Body of pancreas (tissue), 4 donors: ENCODE results near the gene GIT1. TPM values are rescaled to one million over a fixed set of nuclear protein-coding genes. Genes with fewer than 3 reads are reported as not detected.

Experiments
- ATAC-seq: fragments of 150-250 bp; one replicate; pipeline ENCODE4 v1.9.1; 2016
- DNase-seq, 4 donors: peaks; one replicate each; pipeline ENCODE4 v3.0.0-alpha.2; 2019
- H3K27ac ChIP-seq, 4 donors: fragments of 200-600 bp; sonication (generic); 1 replicate in 3 of 4; 2 replicates in 1 of 4; pipeline versions ENCODE4 v1.5.1 to v1.6.1; 2016 to 2019; ENCODE audit warnings: mild to moderate bottlenecking in 1 of 4, mixed read lengths in 1 of 4, moderate library complexity in 1 of 4
- H3K27me3 ChIP-seq, 2 donors: fragments of 200-600 bp; sonication (generic); one replicate each; pipeline ENCODE4 v1.6.0; 2016; ENCODE audit warnings: mild to moderate bottlenecking in 1 of 2
- H3K36me3 ChIP-seq, 2 donors: fragments of 200-600 bp; sonication (generic); replicated peaks in 1 of 2; 2 replicates each; pipeline ENCODE4 v1.5.1; 2016; ENCODE audit warnings: low read depth in 2 of 2; ENCODE audit not compliant: insufficient read depth in 1 of 2
- H3K4me1 ChIP-seq: fragments of 200-600 bp; sonication (generic); one replicate; pipeline ENCODE4 v1.6.0; 2016
- H3K4me3 ChIP-seq, 2 donors: fragments of 200-600 bp; sonication (generic); 1 replicate in 1 of 2; 2 replicates in 1 of 2; pipeline ENCODE4 v1.5.1; 2016 to 2019
- H3K9me3 ChIP-seq, 3 donors: fragments of 200-600 bp; sonication (generic); 1 replicate in 2 of 3; 2 replicates in 1 of 3; pipeline ENCODE4 v1.5.1; 2016
- CTCF ChIP-seq, 7 experiments: fragments of 450-650 bp in 4 of 7; fragments of 200-600 bp in 3 of 7; sonication (generic) in 3 of 7; IDR thresholded peaks; one replicate each; pipeline ENCODE4 v1.5.1; 2016 to 2019; ENCODE audit warnings: antibody characterized with exemption in 7 of 7
- POLR2A ChIP-seq, 3 donors: fragments of 450-650 bp; IDR thresholded peaks; one replicate each; pipeline ENCODE4 v1.6.1; 2016; ENCODE audit warnings: antibody characterized with exemption in 3 of 3, mild to moderate bottlenecking in 2 of 3
- WGBS, 2 donors: methylation state at CpG; one replicate each; pipeline ENCODE4 v1.1.5; 2017; 5-methylcytosine and 5-hydroxymethylcytosine counted together
- intact Hi-C: fragments of 100-400 bp; cut with DNase I; formaldehyde crosslinking; loops from one replicate; pipeline ENCODE4 v1.15.1; 2023
- total RNA-seq, 2 donors: library from RNA; depleted of rRNA; stranded (reverse); fragments of >200 nt; gene quantifications; one replicate each; pipeline ENCODE4 v1.1.0, GENCODE V29; 2016

GIT1 gene
- total RNA-seq, 2 donors from 2014 or later = 26.7 to 34.3 TPM

DNA sequence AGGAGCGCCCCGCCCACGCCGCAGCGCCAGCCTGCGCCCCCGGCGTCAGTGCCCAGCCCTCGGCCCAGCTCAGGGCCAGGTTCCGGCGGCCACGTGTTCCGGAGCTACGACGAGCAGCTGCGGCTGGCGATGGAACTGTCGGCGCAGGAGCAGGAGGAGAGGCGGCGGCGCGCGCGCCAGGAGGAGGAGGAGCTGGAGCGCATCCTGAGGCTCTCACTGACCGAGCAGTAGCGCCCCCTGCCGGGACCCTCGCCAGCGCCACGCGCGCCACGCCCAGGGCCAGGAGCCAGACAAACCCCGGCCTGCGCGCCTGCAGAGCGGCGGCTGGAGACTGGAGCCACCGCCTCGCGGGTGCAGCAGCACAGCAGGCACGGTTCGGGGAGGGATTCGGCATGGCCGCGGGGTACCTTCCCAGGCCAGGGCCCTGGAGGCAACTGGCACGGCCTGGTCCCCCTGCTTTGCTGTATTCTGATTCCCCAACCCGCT, 23.9 kb upstream of the GIT1 start:
- H3K9me3 ChIP-seq = no peaks in the 10 kb centered on the region
- TF ChIP-seq POLR2A (IDR thresholded peaks at IDR 0.05) (no peak), CTCF (IDR thresholded peaks at IDR 0.05) (peak; percentile 69 to 84 (median 77))
- H3K27me3 ChIP-seq = peaks cover 0 to 24% of the 10 kb centered on the region in 2 donors
- H3K4me1 ChIP-seq = peaks cover 56% of the 10 kb centered on the region
- intact Hi-C loops = no loop called here
- WGBS, 2 donors = 0 to 2% methylated on average over 1 to 39 of the region's 50 CpGs
- H3K36me3 ChIP-seq = no peaks in the 10 kb centered on the region
- DNase-seq (peak; percentile 87 to 92 (median 89)), ATAC-seq (peak; percentile 59)
- no peak overlapping the region for H3K4me3 ChIP-seq
- H3K27ac ChIP-seq = no peak overlapping the region

DNA sequence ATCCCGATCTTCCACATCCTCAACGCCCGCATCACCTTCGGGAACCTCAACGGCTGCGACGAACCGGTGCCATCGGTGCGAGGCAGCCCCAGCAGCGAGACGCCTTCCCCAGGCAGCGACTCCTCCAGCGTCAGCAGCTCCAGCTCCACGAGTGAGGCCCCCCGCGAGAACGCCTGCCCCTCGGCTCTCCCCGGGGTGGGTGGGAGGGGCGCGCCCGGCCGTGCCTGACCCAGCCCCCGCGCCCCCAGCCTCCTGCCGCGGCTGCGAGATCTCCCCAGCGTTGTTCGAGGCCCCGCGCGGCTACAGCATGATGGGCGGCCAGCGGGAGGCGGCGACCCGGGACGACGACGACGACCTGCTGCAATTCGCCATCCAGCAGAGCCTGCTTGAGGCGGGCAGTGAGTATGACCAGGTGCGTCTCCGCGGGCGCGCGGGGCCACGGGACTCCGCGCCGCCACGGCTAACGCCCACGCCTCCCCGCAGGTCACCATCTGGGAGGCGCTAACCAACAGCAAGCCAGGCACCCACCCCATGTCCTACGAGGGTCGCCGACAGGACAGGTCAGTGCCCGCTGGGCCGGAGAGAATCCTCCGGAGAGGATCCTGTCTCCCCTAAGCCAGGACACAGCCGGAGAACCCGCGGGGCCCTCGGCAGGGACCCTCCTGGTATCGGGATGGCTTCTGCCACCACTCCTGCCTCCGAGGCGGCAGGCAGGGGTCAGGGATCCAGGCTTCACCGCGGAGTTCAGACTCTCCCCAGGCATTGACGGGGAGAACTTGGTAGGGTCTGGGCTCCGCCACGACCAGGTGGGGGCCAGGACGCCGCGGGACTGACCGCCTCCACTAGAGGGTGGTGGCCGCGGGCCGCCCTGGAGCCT, 23.2 kb upstream of the GIT1 start:
- intact Hi-C loops = no loop called here
- DNase-seq = peak in 1 of 4 donors; percentile 16

DNA sequence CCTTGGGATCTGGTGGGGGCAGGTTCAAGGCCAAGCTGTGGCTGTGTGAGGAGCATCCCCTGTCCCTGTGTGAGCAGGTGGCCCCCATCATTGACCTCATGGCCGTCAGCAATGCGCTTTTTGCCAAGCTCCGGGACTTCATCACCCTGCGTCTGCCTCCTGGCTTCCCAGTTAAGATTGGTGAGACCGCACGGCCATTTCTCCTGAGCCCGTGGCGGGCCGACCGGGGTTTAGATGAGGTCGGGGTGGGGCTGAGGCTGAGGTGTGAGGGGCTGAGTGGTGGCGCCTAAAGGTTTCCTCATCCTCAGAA, 22.6 kb upstream of the GIT1 start:
- Histone ChIP-seq H3K36me3 (no peaks in the 10 kb centered on the region), H3K9me3 (no peaks in the 10 kb centered on the region), H3K27me3 (peaks cover 0 to 18% of the 10 kb centered on the region in 2 donors), H3K27ac (no peak overlapping the region), H3K4me1 (peaks cover 42% of the 10 kb centered on the region), H3K4me3 (no peak overlapping the region)
- DNase-seq = no peak
- 87 to 96% methylated on average over 10 to 12 of the region's 12 CpGs for WGBS, 2 donors
- no peak for TF ChIP-seq CTCF (IDR thresholded peaks at IDR 0.05)
- TF ChIP-seq POLR2A (IDR thresholded peaks at IDR 0.05) = no peak
- no peak for ATAC-seq
- intact Hi-C loops = no loop called here

More for the DNA sequence above, 23.2 kb upstream of the GIT1 start:
- no peak overlapping the region for H3K4me3 ChIP-seq
- no peak overlapping the region for H3K27ac ChIP-seq
- TF ChIP-seq POLR2A (IDR thresholded peaks at IDR 0.05) (no peak), CTCF (IDR thresholded peaks at IDR 0.05) (no peak)
- peaks cover 0 to 23% of the 10 kb centered on the region in 2 donors for H3K27me3 ChIP-seq
- H3K4me1 ChIP-seq = peaks cover 48% of the 10 kb centered on the region
- H3K36me3 ChIP-seq = no peaks in the 10 kb centered on the region
- H3K9me3 ChIP-seq = no peaks in the 10 kb centered on the region
- ATAC-seq = peak; percentile 3
- WGBS, 2 donors = 29% methylated on average over 78 of the region's 85 CpGs; no CpG with 5 or more reads in 1 of the 2 donors

- Histone ChIP-seq H3K4me1 (peaks cover 37% of the 10 kb centered on the region), H3K27ac (no peak overlapping the region), H3K4me3 (no peak overlapping the region), H3K36me3 (no peaks in the 10 kb centered on the region), H3K9me3 (no peaks in the 10 kb centered on the region), H3K27me3 (peaks cover 0 to 12% of the 10 kb centered on the region in 2 donors)
- no peak for TF ChIP-seq CTCF (IDR thresholded peaks at IDR 0.05)
- TF ChIP-seq POLR2A (IDR thresholded peaks at IDR 0.05) = no peak
- WGBS, 2 donors = 91 to 100% methylated on average over 1 to 11 of the region's 11 CpGs
- intact Hi-C loops = no loop called here
- no peak for DNase-seq
- ATAC-seq = no peak
These were observed 22.1 kb upstream of the GIT1 start for GRCh38 chr17:29611351-29612093.
